ENCODE measurements around the gene MAP3K3. TPM values are rescaled to one million over a fixed set of nuclear protein-coding genes. Genes with fewer than 3 reads are reported as not detected.
"Not testable (repeated sequence)": the region's sequence is repeated elsewhere in the genome, so short reads cannot be mapped to it uniquely, and the experiment has no call there.

The MAP3K3 gene
- polyA plus RNA-seq, 1 experiment = 32.5 TPM

DNA sequence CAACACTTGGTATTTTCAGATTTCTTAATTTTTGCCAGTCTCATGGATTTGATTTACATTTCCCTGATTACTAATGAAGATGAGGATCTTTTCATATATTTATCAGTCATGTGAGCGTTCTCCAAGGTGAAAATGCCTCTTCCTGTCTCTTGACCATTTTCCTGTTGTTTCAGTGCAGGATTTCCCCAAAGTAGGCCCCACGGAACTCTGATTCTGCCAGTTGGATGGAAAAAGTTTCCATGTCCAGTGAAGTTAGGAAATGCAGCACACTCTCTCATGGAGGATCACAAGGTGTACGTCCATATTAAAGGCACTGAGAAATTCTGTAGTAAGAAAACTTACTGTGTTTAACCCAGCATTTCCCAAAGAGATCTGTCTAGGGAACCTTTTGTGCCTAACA, 94.2 kb downstream of the MAP3K3 start:
- no peaks in the 10 kb centered on the region for H3K27me3 ChIP-seq (ENCODE audit: control insufficient read depth, insufficient read depth, low read length)
- no peak overlapping the region for H3K4me3 ChIP-seq (ENCODE audit: low read depth, low read length)
- TF ChIP-seq, protein P1, sequence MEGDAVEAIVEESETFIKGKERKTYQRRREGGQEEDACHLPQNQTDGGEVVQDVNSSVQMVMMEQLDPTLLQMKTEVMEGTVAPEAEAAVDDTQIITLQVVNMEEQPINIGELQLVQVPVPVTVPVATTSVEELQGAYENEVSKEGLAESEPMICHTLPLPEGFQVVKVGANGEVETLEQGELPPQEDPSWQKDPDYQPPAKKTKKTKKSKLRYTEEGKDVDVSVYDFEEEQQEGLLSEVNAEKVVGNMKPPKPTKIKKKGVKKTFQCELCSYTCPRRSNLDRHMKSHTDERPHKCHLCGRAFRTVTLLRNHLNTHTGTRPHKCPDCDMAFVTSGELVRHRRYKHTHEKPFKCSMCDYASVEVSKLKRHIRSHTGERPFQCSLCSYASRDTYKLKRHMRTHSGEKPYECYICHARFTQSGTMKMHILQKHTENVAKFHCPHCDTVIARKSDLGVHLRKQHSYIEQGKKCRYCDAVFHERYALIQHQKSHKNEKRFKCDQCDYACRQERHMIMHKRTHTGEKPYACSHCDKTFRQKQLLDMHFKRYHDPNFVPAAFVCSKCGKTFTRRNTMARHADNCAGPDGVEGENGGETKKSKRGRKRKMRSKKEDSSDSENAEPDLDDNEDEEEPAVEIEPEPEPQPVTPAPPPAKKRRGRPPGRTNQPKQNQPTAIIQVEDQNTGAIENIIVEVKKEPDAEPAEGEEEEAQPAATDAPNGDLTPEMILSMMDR (IDR thresholded peaks at IDR 0.05; ENCODE audit: insufficient read depth, low read depth, low read length) = no peak
- ChIA-PET CTCF (no interaction called here), POLR2A (interaction anchor here (0.6 kb wide), 1 partner anchor 60 kb away, joined by 11 read pairs; no protein-coding TSS in a partner anchor)
- H3K36me3 ChIP-seq (ENCODE audit: control insufficient read depth, insufficient read depth, low read length) = peaks cover 3% of the 10 kb centered on the region; the same call in 1 of the 2 replicates
- DNase-seq (ENCODE audit: low read depth) = no peak

DNA sequence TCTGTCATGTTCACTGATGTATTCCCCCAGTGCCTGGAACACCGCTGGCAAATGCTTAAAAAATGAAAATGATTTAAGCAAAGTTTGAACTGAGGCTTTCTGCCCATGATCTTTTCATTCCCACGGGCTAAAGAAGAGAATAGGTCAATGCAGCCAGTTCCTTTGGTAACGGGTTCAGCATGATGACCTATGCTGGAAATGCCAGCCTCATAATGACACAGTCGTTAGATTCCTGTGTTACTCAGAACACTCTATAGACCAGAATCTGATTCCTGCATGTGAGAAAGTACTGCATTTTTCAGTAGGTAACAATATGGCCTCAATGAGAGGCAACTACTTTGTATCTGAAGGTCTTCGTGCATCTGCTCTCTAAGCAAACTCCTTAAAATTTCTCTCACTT, 96.8 kb downstream of the MAP3K3 start:
- TF ChIP-seq, protein P1 (IDR thresholded peaks at IDR 0.05; ENCODE audit: insufficient read depth, low read depth, low read length) = no peak
- no peak for DNase-seq (ENCODE audit: low read depth)
- H3K4me3 ChIP-seq (ENCODE audit: low read depth, low read length) = no peak overlapping the region
- ChIA-PET CTCF (interaction anchor here (0.7 kb wide), 1 partner anchor 23 kb away, joined by 3 read pairs; no protein-coding TSS in a partner anchor), POLR2A (no interaction called here)
- H3K36me3 ChIP-seq (ENCODE audit: control insufficient read depth, insufficient read depth, low read length) = 0 out of 2 replicates have a peak, but pooled peaks cover 1% of the 10 kb centered on the region
- no peaks in the 10 kb centered on the region for H3K27me3 ChIP-seq (ENCODE audit: control insufficient read depth, insufficient read depth, low read length)

DNA sequence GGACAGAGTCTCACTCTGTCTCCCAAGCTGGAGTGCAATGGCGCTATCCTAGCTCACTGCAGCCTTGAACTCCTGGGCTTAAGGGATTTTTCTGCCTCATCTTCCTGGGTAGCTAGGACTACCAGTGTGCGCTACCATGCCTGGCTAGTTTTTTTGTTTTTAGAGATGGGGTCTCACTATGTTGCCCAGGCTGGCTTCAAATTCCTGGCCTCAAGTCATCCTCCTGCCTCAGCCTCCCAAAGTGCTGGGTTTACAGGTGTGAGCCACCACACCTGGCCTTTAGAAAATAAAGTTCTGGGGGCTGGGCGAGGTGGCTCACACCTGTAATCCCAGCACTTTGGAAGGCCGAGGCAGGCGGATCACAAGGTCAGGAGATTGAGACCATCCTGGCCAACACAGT, 98.0 kb downstream of the MAP3K3 start:
- POLR2A ChIA-PET = not testable (repeated sequence)
- CTCF ChIA-PET = interaction anchor here (0.6 to 2.3 kb wide), 2 partner anchors 10 to 143 kb away, joined by 3 to 10 read pairs; no protein-coding TSS in a partner anchor

DNA sequence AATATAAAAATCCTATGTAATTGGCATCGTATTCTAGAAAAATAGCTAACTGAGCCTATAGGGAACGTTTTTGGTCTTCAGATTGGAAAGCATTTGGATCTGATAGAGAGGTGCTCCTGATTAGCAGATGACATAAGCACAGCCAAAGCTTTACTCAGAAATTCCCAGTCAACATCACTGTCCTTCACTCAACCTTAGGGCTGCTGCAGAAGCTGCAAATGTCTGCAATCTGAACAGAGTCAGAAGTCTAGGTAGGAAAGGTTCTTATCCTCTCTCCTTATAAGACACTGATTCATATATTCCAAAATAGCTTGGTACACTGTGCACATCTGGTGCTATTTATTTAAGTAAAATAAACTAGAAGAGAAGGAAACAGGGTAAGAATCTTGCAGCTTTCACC, 100.2 kb downstream of the MAP3K3 start:
- ChIA-PET CTCF (no interaction called here), POLR2A (no interaction called here)

More for the DNA sequence above, 98.0 kb downstream of the MAP3K3 start:
- DNase-seq (ENCODE audit: low read depth); H3K4me3 ChIP-seq (ENCODE audit: low read depth, low read length); H3K27me3 ChIP-seq (ENCODE audit: control insufficient read depth, insufficient read depth, low read length); H3K36me3 ChIP-seq (ENCODE audit: control insufficient read depth, insufficient read depth, low read length): not testable (repeated sequence)

DNA sequence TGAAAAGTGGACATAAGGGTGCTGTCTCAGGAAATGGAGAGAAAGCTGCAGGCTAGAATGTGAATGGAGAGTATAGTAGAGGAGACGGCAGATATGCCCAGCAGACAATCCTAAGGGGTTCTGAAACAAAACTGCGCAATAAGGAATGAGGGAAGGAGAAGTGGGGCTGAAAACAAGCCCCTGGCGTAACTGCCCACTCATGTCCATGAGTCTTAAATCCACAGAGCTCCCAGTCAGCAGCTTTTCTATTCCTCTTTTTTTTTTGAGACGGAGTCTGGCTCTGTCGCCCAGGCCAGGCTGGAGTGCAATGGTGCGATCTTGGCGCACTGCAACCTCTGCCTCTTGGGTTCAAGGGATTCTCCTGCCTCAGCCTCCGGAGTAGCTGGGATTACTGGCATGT, 113.5 kb downstream of the MAP3K3 start:
- ChIA-PET CTCF (no interaction called here), POLR2A (no interaction called here)
- Histone ChIP-seq H3K27me3 (ENCODE audit: control insufficient read depth, insufficient read depth, low read length) (no peaks in the 10 kb centered on the region), H3K36me3 (ENCODE audit: control insufficient read depth, insufficient read depth, low read length) (no peaks in the 10 kb centered on the region), H3K4me3 (ENCODE audit: low read depth, low read length) (no peak overlapping the region)
- TF ChIP-seq, protein P1 (IDR thresholded peaks at IDR 0.05; ENCODE audit: insufficient read depth, low read depth, low read length) = no peak
- no peak for DNase-seq (ENCODE audit: low read depth)

More for the DNA sequence above, 100.2 kb downstream of the MAP3K3 start:
- Histone ChIP-seq H3K27me3 (ENCODE audit: control insufficient read depth, insufficient read depth, low read length) (no peaks in the 10 kb centered on the region), H3K4me3 (ENCODE audit: low read depth, low read length) (no peak overlapping the region), H3K36me3 (ENCODE audit: control insufficient read depth, insufficient read depth, low read length) (no peaks in the 10 kb centered on the region)
- TF ChIP-seq, protein P1 (IDR thresholded peaks at IDR 0.05; ENCODE audit: insufficient read depth, low read depth, low read length) = no peak
- no peak for DNase-seq (ENCODE audit: low read depth)

Measured in BJ (cell line).